Epithelial cell of prostate (primary cell): ENCODE results near the gene HSD11B1.
A peak's percentile ranks its signal among the peaks of the same experiment; 100 is the strongest.

Experiments used
- DNase-seq: peaks from one replicate; pipeline ENCODE4 v3.0.0-alpha.2; 2011; ENCODE audit warnings: low read depth, low spot score
- H3K27ac ChIP-seq: fragments of 450-650 bp; 2 replicates; pipeline ENCODE4 v1.5.1; 2017; ENCODE audit warnings: mild to moderate bottlenecking

The HSD11B1 gene

GRCh38 chr1:209704584-209704983, at the start of gene HSD11B1:
TSS of gene HSD11B1 (plus strand) at chr1:209704846. CDS start at chr1:209704943, 97 bp downstream.
- no peak for DNase-seq
- H3K27ac ChIP-seq, result no peak within 1 kb of the TSS

DNA sequence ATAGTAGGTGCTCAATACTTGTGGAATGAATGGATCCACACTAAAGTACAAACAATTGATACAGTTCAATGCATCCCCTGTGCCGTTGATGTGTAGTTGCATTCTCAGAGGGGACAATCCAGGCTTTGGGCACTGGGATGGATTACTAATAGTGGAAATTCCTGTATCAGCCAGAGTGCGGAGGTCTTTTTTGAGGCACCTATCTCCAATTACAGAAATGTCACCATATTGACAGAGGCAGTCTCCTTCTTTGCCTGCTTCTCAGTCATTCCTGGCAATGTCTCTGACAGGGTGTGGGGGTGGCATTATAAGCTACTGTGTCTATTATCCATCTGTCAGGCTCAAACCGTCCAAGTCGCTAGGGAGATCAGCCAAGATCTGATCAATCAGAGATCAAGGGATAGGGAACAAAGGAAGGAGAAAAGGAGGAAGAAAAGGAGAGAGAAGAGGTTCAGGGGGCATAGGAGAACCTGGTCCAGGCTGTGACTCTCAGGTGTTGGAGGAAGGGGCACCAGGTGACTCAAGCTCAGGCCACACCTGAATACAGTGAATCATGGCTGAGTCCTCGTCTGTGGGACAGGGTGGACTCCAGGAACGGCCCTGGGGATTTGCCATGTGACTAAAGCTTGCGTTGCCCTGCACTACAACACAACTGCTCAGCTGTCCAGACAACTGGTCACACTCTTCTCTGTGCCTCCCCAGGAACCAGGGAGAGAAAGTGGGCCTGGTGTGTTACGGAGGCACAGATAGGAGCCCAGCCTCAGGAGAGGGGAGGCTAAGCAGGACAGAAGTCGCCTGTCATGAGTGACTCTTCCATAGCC, 49.0 kb upstream of the HSD11B1 start:
- DNase-seq, result peak; percentile 95
- H3K27ac ChIP-seq, result peak overlapping the region; percentile 100

- DNase-seq, result peak; percentile 92
- H3K27ac ChIP-seq, result peak overlapping the region; percentile 100
Observed at GRCh38 chr1:209657140-209657879, 47.3 kb upstream of the HSD11B1 start.

DNA sequence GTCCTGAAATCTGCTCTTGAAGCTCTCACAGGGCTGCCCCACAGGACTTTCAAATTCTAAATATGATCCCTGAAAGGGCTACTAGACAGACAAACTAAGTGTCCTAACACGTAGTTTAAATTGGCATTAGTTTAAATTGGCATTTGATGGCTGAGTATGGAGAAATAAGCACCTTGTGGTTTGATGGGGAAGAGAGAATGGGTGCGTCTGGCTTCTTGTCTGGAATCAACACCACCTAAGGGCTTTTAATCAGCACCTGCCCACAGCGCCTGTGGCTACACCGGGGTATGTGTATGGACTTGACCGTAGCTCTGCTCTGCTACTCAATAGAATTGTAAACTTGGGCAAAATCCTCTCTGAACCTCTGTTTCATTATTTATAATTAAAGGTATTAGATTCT, 46.7 kb upstream of the HSD11B1 start:
- peak; percentile 66 for DNase-seq
- peak overlapping the region; percentile 100 for H3K27ac ChIP-seq

- H3K27ac ChIP-seq, result peak overlapping the region; percentile 100
- DNase-seq, result no peak
Observed at GRCh38 chr1:209659909-209660308, 44.7 kb upstream of the HSD11B1 start.

- DNase-seq, result no peak
- no peak overlapping the region for H3K27ac ChIP-seq
Observed at GRCh38 chr1:209661071-209661470, 43.6 kb upstream of the HSD11B1 start.

- no peak for DNase-seq
- no peak overlapping the region for H3K27ac ChIP-seq
Observed at GRCh38 chr1:209662879-209663327, 41.7 kb upstream of the HSD11B1 start.

DNA sequence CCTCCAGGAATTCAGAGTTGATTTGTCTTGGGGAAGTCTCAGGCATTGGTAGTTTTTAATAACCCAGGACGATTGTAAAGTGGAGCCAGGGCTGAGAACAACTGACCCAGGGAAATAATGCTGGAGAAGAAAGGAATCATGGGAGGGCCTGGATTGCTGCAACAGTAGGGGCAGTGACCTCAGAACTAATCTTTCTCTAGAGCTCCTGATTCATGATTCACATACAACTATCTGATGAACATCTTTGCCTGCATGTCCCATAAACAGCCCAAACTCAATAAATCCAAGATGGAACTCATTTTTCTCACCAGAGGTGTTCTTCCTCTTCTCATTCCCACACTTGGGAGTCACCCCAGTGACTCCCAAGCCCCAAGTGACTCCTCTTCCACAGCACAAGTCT, 37.5 kb upstream of the HSD11B1 start:
- no peak overlapping the region for H3K27ac ChIP-seq
- no peak for DNase-seq

- no peak overlapping the region for H3K27ac ChIP-seq
- DNase-seq, result no peak
Observed at GRCh38 chr1:209667708-209668107, 36.9 kb upstream of the HSD11B1 start.

DNA sequence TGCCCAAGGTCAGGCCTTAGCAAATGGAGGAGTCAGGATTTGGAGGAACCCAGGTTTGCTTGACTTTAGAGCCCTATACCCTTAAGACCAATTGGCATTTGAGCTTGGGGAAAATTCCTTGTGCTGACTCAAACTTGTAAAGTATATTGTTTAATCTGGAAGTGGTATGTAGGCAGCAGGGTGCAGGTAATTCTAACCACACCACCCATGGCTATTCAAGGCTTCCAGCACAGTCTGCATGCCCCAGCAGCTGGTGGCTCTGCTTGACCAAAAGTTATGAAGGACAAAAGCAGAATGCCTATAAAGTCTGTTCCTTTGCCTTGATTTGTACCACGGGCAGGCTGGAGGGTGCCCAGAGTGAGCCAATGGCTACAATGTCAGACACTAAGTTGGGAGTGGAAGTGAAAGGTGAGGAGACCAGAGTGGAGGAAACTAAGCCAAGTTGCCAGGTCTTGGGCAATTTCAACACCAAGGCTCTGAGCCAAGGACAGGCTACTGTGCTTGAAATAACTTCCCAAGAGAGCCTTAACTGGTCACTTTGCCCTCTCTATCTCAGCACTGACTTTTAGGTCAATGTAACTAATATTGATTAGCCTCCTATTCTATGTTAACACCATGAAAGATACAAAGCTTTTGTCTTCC, 34.1 kb upstream of the HSD11B1 start:
- DNase-seq, result no peak
- H3K27ac ChIP-seq, result peak overlapping the region; percentile 94

DNA sequence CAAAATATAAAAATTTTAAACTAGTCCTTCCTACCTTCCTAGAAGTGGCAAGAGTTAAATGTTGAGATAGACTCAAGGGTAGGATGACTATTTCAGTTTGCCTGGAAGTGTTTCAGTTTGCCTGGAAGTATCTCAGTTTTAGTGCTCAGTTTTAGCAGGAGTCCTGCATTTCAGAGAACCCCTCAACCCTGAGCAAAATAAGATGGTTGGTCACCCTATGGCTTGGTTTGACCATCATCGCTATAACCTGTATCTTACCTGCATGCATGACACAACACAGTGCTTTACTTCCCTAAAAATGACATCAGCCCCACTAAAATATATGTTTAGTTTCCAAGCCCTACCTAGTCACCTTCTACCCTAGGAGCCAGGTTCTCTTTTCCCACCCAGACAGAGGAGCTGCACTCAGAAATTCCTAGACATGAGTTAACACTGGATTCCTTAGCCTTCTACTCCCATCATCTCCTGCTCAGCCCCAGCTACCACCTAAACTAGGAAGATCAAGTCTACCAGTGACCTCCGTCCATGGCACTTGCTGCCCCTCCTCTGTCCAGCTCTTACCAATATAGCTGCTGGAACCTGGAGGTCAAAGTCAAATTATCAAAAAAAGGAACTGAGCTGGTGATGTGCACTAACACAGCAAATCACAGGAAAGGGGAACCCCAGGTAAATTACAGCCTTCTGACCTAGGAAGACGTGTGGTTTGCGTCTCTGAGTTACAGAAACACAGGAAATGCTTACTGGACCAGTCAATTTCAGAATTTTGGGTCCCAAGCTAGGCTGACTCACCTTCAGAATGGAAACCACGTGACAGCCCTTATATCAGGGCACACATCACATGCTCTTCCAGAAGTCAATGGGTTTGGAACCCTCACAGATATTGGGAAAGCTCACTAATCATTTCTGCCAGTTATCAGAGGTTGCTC, 31.7 kb upstream of the HSD11B1 start:
- DNase-seq, result no peak
- peak overlapping the region; percentile 94 for H3K27ac ChIP-seq

DNA sequence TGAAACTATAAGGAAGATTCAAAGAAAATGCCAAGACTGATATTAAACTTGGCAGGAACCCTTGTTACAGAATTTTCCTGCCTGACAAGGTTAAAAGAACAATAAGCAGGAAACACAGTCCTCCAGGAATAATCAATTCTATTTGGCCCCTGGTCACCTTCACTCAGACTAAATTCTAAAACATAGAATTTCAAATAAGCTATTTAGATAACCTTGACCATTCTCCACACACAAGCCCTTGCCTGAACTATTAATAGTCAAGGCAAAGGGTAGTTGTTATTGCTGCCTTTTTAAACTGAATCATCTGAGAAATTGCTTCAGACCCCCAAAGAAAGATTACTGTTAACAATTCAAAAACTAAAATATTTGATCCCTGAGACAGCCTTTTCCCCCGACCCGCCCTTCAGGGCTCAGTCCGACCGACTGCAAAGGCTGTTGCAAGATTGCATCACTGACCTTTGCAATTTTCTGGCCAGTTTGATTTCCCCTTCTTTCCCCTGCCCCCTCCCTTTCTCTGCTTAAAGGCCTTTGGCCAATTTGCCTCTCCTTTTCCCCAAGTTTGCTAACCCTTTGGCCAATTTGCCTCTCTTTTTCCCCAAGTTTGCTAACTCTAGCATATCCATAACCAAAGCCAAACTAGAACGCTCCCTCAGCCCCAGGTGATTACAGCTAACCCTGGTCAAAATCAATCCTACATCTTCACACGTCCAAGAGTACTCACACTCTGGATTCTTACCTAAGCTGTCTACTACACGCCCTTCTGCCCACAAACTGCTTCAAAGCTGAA, 30.8 kb upstream of the HSD11B1 start:
- peak overlapping the region; percentile 94 for H3K27ac ChIP-seq
- no peak for DNase-seq

- DNase-seq, result no peak
- peak within 1 kb of the TSS; percentile 94 for H3K27ac ChIP-seq
Observed at GRCh38 chr1:209674957-209675564, 29.6 kb upstream of the HSD11B1 start, which contains the start of gene G0S2. TSS of gene G0S2 (plus strand) at chr1:209675412. CDS start at chr1:209675685, 273 bp downstream.

DNA sequence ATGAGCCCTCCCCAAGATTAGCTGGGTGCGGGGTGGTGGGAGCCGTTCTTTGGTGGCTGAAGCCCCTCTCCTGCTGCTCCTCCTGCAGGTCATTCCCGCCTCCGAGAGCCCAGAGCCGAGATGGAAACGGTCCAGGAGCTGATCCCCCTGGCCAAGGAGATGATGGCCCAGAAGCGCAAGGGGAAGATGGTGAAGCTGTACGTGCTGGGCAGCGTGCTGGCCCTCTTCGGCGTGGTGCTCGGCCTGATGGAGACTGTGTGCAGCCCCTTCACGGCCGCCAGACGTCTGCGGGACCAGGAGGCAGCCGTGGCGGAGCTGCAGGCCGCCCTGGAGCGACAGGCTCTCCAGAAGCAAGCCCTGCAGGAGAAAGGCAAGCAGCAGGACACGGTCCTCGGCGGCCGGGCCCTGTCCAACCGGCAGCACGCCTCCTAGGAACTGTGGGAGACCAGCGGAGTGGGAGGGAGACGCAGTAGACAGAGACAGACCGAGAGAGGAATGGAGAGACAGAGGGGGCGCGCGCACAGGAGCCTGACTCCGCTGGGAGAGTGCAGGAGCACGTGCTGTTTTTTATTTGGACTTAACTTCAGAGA, 29.0 kb upstream of the HSD11B1 start:
- DNase-seq, result no peak
- peak overlapping the region; percentile 94 for H3K27ac ChIP-seq

- no peak for DNase-seq
- peak overlapping the region; percentile 94 for H3K27ac ChIP-seq
Observed at GRCh38 chr1:209678981-209679539, 25.6 kb upstream of the HSD11B1 start.

DNA sequence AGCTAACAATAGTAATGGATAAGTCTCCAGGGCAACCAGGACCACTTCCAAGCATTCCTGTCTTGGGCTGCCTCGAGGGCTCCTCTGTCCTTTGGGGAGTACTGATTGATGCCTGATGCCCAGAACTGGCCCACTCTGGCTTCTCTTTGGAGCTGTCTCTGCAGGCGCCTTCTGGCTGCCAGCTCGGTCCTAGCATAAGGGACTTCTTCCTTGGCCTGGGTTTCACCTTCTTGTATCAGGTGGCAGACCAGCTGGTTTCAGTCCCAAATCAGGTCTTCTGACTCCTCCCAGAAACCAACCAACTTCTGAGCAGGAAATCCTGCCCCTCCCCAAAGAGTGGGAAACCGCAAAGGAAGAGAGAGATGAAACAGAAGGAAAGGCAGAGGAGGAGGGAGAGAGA, 18.8 kb upstream of the HSD11B1 start:
- H3K27ac ChIP-seq, result no peak overlapping the region

DNA sequence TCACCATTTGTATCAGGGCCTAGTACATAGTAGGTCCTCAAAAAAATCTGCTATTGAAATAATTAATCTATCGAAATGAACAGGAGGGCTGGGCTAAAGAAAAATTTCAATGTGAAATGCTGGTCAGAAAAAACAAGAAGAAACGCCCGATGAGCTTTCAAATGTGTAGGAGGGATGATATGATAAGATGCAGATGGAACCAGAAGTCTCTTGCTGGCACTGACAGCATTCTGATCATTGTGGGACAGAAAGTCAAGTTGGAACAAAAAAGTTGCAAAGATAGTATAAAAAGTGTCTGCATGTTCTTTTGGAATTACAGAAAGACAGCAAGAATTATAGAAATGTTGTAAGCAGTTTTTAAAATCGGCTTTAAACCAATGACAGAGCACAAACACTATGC, 18.3 kb upstream of the HSD11B1 start:
- H3K27ac ChIP-seq, result no peak overlapping the region
- DNase-seq, result no peak

More for the DNA sequence above, 18.8 kb upstream of the HSD11B1 start:
- no peak for DNase-seq

GRCh38 chr1:209688746-209689234, 15.9 kb upstream of the HSD11B1 start:
- DNase-seq, result no peak
- H3K27ac ChIP-seq, result peak overlapping the region; percentile 36
